Neural cell (in vitro differentiated cells): ENCODE data around the gene REV3L. TPM values are rescaled to one million over a fixed set of nuclear protein-coding genes. Genes with fewer than 3 reads are reported as not detected.

Source experiments
- H2AFZ ChIP-seq: fragments of 200-600, 300-800 bp; sonication (generic), shearing (Covaris generic); 2 replicates; pipeline ENCODE4 v1.6.0; 2014; ENCODE audit warnings: low read depth, mild to moderate bottlenecking, antibody characterized with exemption, low read length, moderate library complexity
- H3F3A ChIP-seq: fragments of 200-600 bp; shearing (Covaris generic); 2 replicates; pipeline ENCODE4 v1.6.1; 2016; ENCODE audit warnings: mild to moderate bottlenecking, moderate library complexity, mixed read lengths, antibody characterized with exemption, low read length; ENCODE audit not compliant: insufficient read depth, poor library complexity, severe bottlenecking
- H3K27ac ChIP-seq: fragments of 200-600, 300-800 bp; sonication (generic), shearing (Covaris generic); 2 replicates; pipeline ENCODE4 v1.5.1; 2014; ENCODE audit warnings: mild to moderate bottlenecking, low read length, moderate library complexity
- H3K27me3 ChIP-seq: fragments of 300-800, 200-600 bp; sonication (generic), shearing (Covaris generic); 2 replicates; pipeline ENCODE4 v1.6.0; 2014; ENCODE audit warnings: mild to moderate bottlenecking, low read depth, low read length, moderate library complexity; ENCODE audit not compliant: insufficient read depth
- H3K36me3 ChIP-seq: fragments of 300-800, 200-600 bp; sonication (generic), shearing (Covaris generic); 2 replicates; pipeline ENCODE4 v1.5.1; 2014; ENCODE audit warnings: mild to moderate bottlenecking, antibody characterized with exemption, low read length, moderate library complexity; ENCODE audit not compliant: insufficient read depth
- H3K4me2 ChIP-seq: fragments of 300-800, 200-600 bp; sonication (generic), shearing (Covaris generic); 2 replicates; pipeline ENCODE4 v1.6.0; 2014; ENCODE audit warnings: mild to moderate bottlenecking, low read length
- H3K4me3 ChIP-seq: fragments of 300-800, 200-600 bp; sonication (generic), shearing (Covaris generic); 2 replicates; pipeline ENCODE4 v1.5.1; 2014; ENCODE audit warnings: mild to moderate bottlenecking, low read length, moderate library complexity
- H3K79me2 ChIP-seq: fragments of 200-600 bp; shearing (Covaris generic); replicated peaks from 2 replicates; pipeline ENCODE4 v1.6.0; 2014; ENCODE audit warnings: mild to moderate bottlenecking, low read length, moderate library complexity; ENCODE audit not compliant: insufficient read depth
- H3K9ac ChIP-seq: fragments of 300-800, 200-600 bp; sonication (generic), shearing (Covaris generic); 2 replicates; pipeline ENCODE4 v1.6.1; 2016; ENCODE audit warnings: mild to moderate bottlenecking, low read length, mixed read lengths
- H3K9me2 ChIP-seq: fragments of 200-600 bp; shearing (Covaris generic); 2 replicates; pipeline ENCODE4 v1.6.1; 2016; ENCODE audit warnings: mild to moderate bottlenecking, low read length, mixed read lengths; ENCODE audit not compliant: insufficient read depth
- H3K9me3 ChIP-seq: fragments of 200-600, 300-800 bp; sonication (generic), shearing (Covaris generic); 2 replicates; pipeline ENCODE4 v1.6.1; 2016; ENCODE audit warnings: mild to moderate bottlenecking, mixed run types, low read length, moderate library complexity, mixed read lengths
- H4K20me1 ChIP-seq: fragments of 200-600 bp; shearing (Covaris generic); 2 replicates; pipeline ENCODE4 v1.6.1; 2016; ENCODE audit warnings: mild to moderate bottlenecking, mixed run types; ENCODE audit not compliant: insufficient read depth
- CTCF ChIP-seq: fragments of 450-650 bp; IDR thresholded peaks from 2 replicates; pipeline ENCODE4 v1.5.1; 2014; ENCODE audit warnings: antibody characterized with exemption, mild to moderate bottlenecking, moderate library complexity; ENCODE audit not compliant: poor library complexity, severe bottlenecking
- EP300 ChIP-seq: fragments of 450-650 bp; conservative IDR thresholded peaks from 2 replicates; pipeline ENCODE4 v1.6.1; 2014; ENCODE audit warnings: antibody characterized with exemption, mild to moderate bottlenecking, moderate library complexity; ENCODE audit not compliant: poor library complexity, severe bottlenecking
- EZH2 ChIP-seq: fragments of 200-600, 300-800 bp; shearing (Covaris generic), sonication (generic); IDR thresholded peaks from 2 replicates; pipeline ENCODE4 v1.6.1; 2014; ENCODE audit warnings: antibody characterized with exemption, low read length, borderline replicate concordance, mild to moderate bottlenecking; ENCODE audit not compliant: insufficient read depth, poor library complexity, severe bottlenecking
- MXI1 ChIP-seq: fragments of 450-650 bp; conservative IDR thresholded peaks from 2 replicates; pipeline ENCODE4 v1.6.1; 2014; ENCODE audit warnings: antibody characterized with exemption, mild to moderate bottlenecking; ENCODE audit not compliant: poor library complexity, severe bottlenecking
- POLR2AphosphoS5 ChIP-seq: IDR thresholded peaks from 2 replicates; pipeline ENCODE4 v1.6.1; 2012
- RAD21 ChIP-seq: fragments of 450-650 bp; conservative IDR thresholded peaks from 2 replicates; pipeline ENCODE4 v1.6.1; 2014; ENCODE audit warnings: antibody characterized with exemption, mild to moderate bottlenecking, moderate library complexity
- REST ChIP-seq: IDR thresholded peaks from 2 replicates; pipeline ENCODE4 v1.6.1; 2012; ENCODE audit warnings: borderline replicate concordance
- SMC3 ChIP-seq: fragments of 450-650 bp; conservative IDR thresholded peaks from 2 replicates; pipeline ENCODE4 v1.6.1; 2014; ENCODE audit warnings: antibody characterized with exemption, mild to moderate bottlenecking, moderate library complexity; ENCODE audit not compliant: poor library complexity
- TAF1 ChIP-seq: IDR thresholded peaks from 2 replicates; pipeline ENCODE4 v1.6.1; 2012; ENCODE audit warnings: low read depth
- polyA plus RNA-seq: library from polyadenylated mRNA; depleted of rRNA; stranded (reverse); fragments of >200 nt; gene quantifications from 2 replicates; pipeline ENCODE4 v1.2.3, GENCODE V29; 2014

The REV3L gene
- polyA plus RNA-seq, 1 donor from 2014 or later: 60.2 TPM

- H4K20me1 ChIP-seq: no peaks in the 10 kb centered on the region
- no peak overlapping the region for H3K9ac ChIP-seq
- peaks cover 22% of the 10 kb centered on the region for H3K79me2 ChIP-seq
- peak overlapping the region; percentile 9 for H3K4me2 ChIP-seq
- no peak for TF ChIP-seq TAF1
- H3K9me2 ChIP-seq: no peaks in the 10 kb centered on the region
- no peaks in the 10 kb centered on the region for H3F3A ChIP-seq
- H3K4me3 ChIP-seq: no peak overlapping the region
- H3K36me3 ChIP-seq: no peaks in the 10 kb centered on the region
- no peak overlapping the region for H2AFZ ChIP-seq
- no peaks in the 10 kb centered on the region for H3K27me3 ChIP-seq
- no peaks in the 10 kb centered on the region for H3K9me3 ChIP-seq
- H3K27ac ChIP-seq: no peak overlapping the region
These were observed 20.6 kb upstream of the REV3L start for GRCh38 chr6:111503660-111504059.

- no peaks in the 10 kb centered on the region for H3K36me3 ChIP-seq
- no peak overlapping the region for H3K27ac ChIP-seq
- H3K4me3 ChIP-seq: no peak overlapping the region
- H3K4me2 ChIP-seq: no peak overlapping the region
- H3K9me2 ChIP-seq: no peaks in the 10 kb centered on the region
- peaks cover 23% of the 10 kb centered on the region for H3K79me2 ChIP-seq
- no peaks in the 10 kb centered on the region for H3K9me3 ChIP-seq
- H4K20me1 ChIP-seq: no peaks in the 10 kb centered on the region
- H3K9ac ChIP-seq: no peak overlapping the region
- no peak overlapping the region for H2AFZ ChIP-seq
- TF ChIP-seq MXI1 (no peak), SMC3 (no peak), CTCF (no peak), EP300 (no peak), RAD21 (no peak), TAF1 (no peak), POLR2AphosphoS5 (no peak), REST (no peak), EZH2 (no peak)
- H3F3A ChIP-seq: no peaks in the 10 kb centered on the region
- no peaks in the 10 kb centered on the region for H3K27me3 ChIP-seq
These were observed 20.2 kb upstream of the REV3L start for GRCh38 chr6:111503194-111503593.

DNA sequence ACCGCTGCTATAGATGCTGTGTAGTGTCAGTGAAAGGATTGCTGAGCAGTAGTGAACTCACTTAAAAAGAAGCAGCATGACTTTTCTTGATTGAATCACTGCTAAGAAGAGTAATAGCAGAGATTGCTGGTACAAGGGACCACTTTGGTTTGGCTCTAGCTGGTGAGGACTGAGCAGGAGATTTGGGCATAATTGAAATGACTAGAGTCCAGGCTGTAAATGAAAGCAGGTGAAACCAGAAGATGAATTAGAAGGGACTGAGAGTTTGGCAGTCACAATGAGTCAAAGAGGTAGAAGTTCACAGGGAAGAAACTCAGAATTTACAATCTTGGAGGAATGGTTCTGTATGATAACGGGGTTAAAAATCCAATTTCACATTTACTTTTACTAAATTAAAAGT is 19.1 kb upstream of the REV3L start:
- H3K9ac ChIP-seq: no peak overlapping the region
- H3K9me3 ChIP-seq: no peaks in the 10 kb centered on the region
- TF ChIP-seq CTCF: no peak
- no peak overlapping the region for H3K4me2 ChIP-seq
- no peak overlapping the region for H2AFZ ChIP-seq
- H3K4me3 ChIP-seq: no peak overlapping the region
- no peaks in the 10 kb centered on the region for H3K9me2 ChIP-seq
- no peaks in the 10 kb centered on the region for H3K36me3 ChIP-seq
- H3K27me3 ChIP-seq: no peaks in the 10 kb centered on the region
- no peak overlapping the region for H3K27ac ChIP-seq
- H3F3A ChIP-seq: no peaks in the 10 kb centered on the region
- H4K20me1 ChIP-seq: no peaks in the 10 kb centered on the region
- peaks cover 25% of the 10 kb centered on the region for H3K79me2 ChIP-seq
